Fibroblast of skin of scalp (primary cell): ENCODE data around the gene DDHD1. TPM values are rescaled to one million over a fixed set of nuclear protein-coding genes. Genes with fewer than 3 reads are reported as not detected.
A peak's percentile ranks its signal among the peaks of the same experiment; 100 is the strongest.
"Not testable (repeated sequence)": the region's sequence is repeated elsewhere in the genome, so short reads cannot be mapped to it uniquely, and the experiment has no call there.

Experiments used
- DNase-seq: peaks from one replicate; pipeline ENCODE4 v3.0.0-alpha.2; 2013
- polyA plus RNA-seq, 2 experiments: library from polyadenylated mRNA; unstranded; fragments of 120-200 nt; gene quantifications; one replicate each; pipeline ENCODE4 v1.2.1, GENCODE V29; 2013; ENCODE audit not compliant: insufficient read length in 2 of 2

Gene DDHD1
- 8.8 TPM for polyA plus RNA-seq (2013, experiment 1 of 2; ENCODE audit: insufficient read length)
- polyA plus RNA-seq (2013, experiment 2 of 2; ENCODE audit: insufficient read length): 10.1 TPM

DNA sequence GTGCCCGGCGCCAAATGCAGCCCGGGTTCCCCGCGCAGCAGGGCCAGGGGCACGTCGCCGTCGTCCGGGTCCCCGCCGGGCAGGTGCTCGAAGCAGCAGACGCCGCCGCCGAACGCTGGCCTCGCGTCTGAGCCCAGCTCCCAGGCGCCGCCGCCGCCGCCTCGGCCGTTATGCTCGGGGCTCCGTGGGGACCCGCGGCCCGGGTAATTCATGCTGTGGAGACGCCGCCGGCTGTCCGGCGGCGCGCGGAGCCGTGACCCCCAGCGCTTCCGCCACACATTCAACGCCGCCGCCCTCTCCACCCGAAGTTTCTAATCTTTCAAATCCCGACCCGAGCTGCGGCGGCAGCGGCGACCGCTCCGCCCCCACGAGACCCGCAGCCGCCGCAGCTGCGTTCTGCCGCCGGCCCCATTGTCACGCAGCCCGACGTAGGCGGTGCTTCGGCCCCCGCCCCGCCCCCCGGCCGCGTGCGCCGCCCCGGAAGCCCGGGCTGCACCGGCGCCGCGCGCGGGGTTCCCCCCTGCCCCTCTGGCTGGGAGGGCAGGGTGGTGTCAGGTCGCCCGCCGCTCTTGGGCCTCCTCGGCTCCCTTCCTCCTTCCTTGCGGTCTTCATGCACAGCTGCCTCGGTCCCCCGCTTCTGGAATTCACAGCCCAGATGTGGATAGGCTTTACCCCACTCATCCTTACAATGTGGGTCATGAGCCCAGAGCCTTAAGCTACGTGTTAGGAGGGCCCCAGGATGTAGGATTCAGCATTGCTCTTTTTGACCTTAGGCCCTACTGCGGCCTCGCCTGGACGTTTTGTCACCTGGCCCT lies at the start of gene DDHD1:
DDHD1 (minus strand) TSS at position 437 of the 815 bp plus-strand sequence; CDS start at position 212, 225 bp downstream.
- peak; percentile 80 for DNase-seq

DNA sequence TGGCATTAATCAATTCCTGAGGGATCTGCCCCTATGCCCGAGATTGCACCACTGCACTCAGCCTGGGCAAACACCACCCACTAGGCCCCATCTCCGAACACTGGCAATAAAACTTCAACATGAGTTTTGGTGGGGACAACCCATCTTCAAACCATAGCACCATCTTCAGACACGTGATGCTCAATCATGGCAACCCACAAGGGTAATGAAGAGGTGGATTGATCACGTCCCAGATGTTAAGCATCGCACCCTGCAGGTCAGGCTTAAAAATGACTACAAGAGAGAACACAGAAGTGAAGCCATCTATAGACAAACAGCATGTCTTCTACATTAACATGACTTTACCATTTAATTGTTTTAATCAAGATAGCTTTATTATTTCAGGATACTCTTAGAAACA lies 42.8 kb upstream of the DDHD1 start:
- DNase-seq: no peak

DNA sequence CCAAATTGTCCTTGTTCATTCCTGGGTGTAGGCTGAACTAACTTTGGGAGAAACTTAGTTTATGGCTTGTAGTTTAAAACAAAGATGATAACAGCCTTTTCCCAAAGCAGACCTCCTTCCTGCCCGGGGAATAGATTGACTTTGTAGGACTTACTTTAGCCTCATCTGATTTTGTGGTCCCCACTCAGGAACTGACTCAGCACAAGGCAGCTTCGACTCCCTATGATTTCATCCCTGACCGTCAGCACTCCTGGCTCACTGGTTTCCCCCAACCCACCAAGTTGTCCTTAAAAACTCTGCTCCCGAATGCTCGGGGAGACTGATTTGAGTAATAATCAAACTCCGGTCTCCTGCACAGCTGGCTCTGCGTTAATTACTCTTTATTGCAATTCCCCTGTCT lies 40.1 kb upstream of the DDHD1 start:
- peak; percentile 18 for DNase-seq

DNA sequence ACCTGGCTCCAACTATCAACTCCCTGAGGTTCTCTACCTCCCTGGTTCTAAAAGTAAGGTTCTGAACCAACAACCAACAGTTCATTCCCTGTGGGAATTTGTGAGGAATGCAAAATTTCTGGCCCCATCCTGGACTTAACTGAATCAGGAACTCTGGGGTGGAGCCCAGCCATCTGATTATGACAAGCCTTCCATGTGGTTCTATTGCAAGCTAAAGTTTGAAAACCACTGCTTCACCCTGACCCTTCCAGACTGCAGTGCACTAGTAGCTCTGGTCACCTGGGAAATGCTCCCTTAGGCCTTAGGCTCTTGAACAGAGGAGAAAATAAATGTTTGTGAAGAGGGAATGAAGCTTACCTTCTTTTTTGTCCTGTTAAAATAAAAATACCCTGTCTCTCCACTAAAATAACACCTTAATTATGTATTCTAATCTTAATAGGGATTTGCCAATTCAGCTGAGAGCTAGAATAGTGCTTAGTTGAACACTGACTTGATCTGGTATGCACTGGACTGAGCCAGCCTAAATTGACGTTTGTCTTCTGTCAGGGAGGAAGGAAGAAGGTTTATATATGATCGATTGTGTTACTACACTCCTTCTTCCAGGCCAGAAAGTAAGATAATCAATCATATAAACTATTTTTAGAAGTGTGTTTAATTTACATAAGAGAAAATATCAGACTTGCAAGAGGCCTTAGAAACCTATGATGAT lies 39.1 kb upstream of the DDHD1 start:
- DNase-seq: peak; percentile 17

DNA sequence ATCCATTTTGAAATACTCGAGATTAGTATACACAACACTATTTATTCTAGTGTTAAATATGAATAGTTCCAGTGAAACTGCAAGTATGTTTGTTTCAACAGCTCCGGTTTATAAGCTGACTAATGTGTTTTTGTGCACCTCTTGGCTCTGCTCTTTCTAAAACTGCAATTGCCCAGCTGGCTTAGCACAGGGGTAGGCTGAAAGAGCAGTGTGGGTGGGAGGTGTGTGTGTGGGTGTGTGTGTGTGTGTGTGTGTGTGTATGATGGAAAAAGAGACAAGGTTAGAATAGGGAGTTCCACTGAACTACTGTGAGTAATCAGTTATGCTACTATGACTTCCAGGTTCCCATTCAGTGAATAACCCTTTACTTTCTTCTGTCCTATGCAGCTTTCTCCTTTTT lies 37.8 kb upstream of the DDHD1 start:
- DNase-seq: no peak

DNA sequence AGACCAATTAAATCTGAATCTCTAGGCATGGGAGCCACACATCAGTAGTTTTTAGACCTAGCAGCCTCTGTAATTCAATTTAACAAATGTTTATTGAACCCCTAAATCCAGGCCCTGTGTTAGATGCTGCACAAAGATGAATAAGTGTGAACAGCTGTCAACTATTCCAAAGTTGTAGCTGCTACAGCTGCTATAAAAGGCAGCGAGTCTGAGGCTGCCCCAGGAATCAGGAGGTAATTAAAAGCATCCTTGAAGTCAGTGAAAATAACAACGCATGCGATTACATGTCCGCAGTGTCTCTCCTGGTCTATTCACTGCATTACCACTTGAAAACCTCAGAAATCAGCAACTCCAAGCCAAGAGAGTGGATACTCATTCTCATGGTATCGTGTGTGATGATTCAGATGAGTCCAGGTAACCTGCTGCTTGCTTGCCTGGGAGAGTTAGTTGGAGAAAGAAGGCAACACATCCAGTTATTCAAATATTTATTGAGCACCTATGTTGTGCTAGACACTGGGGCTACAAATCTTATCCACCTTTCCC lies 34.9 kb upstream of the DDHD1 start:
- no peak for DNase-seq

DNA sequence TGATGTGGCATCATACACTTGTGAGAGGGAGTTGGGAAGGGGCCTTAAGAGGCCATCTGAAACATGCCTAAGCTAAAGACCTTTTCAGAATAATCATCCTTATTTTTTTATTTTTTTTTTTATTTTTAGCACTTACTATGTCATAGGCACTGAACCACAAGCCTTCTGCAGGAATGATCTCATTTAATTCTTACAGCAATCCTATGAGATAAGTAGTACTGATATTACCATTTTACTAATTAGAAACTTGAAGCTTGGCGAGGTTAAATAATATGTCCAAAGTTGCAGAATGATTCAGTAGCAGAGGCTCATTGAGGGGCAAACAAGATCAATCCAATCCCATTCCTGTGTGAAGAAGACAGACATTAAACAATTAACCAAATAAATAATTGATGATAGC lies 33.4 kb upstream of the DDHD1 start:
- no peak for DNase-seq

DNA sequence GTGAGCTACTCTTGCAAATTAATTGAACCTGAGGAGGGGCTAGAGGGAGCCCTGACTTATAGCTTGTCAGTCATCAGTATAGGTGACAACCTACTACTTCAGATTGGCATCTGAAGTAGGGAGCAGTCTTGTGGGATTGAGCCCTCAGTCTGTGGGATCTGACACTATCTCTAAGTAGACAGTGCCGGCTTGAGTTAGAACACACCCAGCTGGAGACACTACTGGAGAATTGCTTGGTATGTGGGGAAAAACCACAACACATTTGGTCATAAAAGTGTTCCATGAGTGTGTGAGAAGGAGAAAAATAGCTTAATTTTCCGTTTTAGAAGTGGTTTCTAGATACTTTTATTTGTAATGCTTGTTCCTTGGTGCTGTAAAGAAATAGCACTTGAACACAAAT lies 30.5 kb upstream of the DDHD1 start:
- DNase-seq: peak; percentile 57

DNA sequence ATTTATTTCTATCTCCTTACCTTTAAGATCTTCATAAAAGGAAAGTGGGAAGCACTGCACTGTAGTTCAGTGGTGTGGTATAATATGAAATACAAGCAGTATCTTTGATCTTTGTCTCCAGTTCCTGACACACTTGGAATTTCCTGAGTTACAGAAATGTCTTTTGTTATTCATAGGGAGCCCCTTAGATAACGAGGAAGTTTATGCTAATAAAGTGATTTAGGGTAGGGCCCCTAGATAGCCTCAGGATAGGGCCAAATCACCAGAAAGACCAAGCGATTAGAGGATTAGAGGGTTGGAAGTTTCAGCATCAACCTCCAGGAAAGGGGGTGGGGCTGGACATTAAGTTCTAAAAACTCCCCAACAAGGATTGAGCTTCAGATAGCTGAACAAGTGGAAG lies 29.9 kb upstream of the DDHD1 start:
- no peak for DNase-seq

DNA sequence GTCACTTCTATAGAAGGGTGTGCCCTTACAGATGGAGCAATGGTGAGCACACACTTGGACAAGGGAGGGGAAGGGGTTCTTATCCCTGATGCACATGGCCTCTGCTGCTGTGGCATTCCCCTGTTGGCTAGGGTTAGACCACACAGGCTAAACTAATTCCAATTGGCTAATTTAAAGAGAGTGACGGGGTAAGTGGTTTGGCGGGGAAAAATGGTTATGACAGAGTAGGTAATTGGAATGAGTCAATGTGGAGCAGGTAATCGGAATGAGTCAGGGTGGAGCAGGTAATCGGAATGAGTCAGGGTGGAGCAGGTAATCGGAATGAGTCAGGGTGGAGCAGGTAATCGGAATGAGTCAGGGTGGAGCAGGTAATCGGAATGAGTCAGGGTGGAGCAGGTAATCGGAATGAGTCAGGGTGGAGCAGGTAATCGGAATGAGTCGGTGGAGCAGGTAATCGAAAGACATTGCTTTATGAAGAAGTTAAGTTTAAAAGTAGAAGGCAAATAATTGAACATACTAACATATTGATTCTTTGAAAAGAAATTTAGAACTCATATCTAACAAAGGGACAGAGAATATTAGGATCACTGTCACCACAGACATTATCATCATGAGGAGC lies 28.4 kb upstream of the DDHD1 start:
- not testable (repeated sequence) for DNase-seq

DNA sequence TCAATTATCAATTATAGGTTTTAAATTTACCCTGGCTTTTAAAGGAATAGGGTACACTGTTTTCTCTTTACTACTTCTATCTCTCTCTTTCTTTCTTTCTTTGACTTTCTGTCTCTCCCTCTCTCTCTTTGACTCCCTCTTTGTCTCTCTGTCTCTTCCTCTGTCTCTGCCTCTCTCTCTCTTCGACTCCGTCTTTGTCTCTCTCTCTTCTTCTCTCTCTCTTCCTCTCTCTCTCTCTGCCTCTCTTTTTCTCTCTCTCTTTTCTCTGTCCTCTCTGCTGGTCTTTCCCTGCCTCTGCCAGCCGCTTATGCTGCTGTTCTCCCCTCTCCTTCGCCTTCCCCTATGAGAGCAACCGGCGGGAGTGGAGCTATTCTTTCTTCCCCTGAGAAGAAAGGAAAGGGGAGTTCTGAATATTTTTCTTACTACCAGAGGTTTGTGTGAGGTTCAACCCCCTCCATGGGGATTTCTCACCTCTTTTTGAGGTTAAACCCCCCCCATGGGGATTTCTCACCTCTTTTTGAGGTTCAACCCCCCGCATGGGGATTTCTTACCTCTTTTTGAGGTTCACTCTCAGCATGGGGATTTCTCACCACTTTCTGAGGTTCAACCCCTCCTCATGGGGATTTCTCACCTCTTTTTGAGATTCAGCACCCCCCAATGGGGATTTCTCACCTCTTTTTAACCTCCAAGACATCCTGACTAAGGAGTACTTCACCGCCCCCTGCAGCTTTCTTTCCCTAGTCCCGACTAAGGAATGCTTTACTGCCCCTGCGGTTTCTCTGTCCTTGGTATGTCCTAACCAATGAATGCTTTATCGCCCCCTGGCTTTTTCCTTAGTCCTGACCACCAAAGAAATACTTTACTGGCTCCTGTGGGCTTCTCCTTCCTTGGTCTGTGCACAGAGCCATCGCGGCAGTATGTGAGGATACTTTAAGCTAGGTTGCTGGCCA lies 27.4 kb upstream of the DDHD1 start:
- peak; percentile 64 for DNase-seq

DNA sequence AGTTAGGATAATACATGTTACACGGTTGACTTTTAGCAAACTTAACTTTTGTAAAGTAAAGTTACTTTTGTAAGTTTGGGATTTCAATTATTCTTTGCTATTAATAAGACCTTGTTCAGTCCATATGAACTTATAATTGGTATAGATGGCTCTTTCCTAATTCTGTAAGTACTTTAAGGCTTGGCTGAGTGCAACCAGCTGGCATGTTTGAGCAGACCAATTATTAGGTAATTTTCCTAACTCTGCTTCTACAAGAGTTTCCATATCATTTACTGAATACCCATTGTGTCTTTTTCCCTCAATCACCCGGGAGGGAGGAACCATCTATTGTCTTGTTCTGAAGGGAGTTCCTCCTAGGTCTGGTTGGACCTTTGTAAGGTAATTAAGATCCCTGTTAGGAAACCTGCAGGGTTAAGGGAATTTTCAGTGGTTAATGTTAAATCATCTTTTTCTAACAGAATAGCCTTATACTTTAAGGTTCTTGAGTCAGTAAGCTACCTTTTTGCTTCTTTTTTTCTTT lies 26.4 kb upstream of the DDHD1 start:
- DNase-seq: not testable (repeated sequence)

DNA sequence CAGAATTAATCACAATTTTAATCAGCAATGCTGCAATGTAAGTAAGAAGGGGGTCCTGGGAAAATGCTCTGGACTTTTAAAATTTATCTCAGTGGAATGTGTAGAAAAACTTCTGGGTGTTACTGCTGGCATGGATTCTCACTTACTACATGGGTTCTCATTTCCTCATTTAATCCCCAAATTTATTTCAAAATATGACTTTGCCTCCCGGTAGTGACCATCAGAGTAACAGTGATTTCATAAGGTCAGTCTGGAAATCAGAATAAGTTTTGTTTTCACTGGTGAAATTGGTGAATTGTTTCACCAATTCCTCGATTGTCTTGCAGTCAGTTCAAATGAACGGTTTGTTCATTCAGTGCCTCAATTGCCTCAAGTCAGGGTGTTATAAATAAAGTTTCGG lies 22.3 kb upstream of the DDHD1 start:
- DNase-seq: no peak

DNA sequence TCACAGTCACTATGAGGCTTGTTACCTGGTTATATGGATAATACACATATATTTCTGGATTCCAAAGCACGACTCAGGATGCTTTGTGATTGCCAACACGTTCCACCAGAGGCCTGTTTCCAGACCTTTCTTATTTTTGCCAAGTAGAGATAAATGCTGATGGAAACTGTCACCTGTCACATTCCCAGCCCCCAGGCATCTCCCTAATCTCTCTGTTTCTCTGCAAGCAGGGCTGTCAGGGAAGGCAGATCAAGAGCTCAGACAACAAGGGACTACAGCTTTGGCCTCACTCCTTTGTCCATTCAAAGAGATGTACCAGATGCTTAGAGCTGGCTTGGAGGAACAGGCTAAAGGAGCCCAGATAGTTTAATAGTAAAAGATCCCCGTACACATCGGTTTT lies 21.8 kb upstream of the DDHD1 start:
- no peak for DNase-seq

DNA sequence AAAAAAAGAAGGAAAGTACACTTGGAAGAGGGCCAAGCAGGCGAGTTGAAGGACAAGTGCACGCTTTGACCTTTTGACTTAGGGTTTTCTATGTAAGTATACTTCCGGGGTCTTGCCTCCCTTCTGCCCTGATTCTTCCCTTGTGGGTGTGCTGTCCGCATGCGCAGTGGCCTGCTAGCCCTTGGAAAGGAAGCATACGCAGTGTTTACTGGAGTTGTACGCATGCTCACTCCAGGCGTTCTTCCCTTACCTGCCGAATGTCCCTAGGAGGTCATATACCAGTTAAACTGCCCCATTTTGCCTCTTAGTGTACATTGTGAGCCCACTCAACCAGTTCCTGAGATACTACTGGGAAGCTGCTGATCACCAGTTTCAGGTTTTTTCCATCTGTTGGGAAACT lies 15.7 kb upstream of the DDHD1 start:
- DNase-seq: no peak

DNA sequence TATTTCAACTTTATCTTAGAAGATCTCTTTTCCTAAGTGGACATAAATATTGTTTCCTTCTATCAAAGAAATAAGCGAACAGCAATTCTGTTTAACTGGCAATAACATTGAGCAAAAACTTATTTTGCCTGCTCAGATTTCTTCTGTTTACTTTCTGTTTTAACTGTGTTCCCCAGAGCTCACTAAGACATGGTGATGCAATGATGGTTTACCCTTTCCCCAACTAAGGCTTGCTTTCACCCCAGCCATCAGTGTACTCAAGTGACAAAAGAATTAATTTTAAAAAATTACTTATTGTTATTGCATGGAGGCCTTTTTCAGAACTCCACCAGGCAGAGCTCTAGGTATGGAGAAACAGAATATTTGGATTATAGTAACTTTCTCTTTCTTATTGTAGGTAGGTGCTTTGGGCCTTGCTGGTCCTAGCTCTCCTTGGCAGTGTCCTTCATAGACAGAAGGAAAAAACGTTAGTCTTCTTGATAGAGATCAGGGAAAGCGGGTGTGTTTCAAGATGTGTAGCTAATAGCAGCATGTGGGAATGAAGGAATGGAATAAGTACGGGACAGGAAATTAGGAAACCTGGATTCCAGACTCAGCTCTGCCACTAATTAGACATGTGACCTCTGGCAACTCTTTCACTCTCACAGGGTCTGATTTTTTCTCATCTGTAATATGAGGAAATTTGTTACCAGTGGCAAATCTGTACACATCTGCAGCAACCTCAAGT lies 14.6 kb upstream of the DDHD1 start:
- DNase-seq: peak; percentile 23

DNA sequence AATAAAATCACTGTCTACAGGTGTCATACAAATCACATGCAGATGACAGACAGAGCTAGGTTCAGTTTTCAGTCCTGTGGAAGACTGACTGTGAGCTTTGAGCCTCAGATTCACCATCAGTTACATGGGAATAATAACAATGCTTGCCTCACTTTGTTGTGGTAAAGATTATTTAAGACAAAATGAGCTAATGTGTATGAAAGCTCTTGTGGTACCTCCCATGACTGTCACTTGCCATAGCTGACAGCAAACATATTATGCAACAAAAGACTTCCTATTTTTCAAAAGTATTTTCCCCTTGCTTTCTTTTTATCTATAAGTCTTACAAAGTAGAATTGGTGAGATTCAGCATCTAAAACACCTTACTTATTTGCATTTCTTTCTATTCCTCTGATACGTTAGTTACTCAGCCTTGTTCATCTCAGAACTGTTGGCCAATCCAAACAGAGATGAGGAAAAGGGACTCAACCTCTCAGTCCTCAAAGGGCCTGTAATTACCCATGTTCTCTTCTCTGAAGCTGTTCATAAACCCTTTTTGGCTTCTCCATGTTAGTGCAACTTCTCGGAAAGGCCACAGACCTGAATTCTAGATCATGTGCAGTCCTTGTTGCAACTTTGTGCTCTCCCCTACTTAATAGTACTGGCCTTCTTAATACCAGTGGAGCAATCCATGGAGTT lies 8.8 kb upstream of the DDHD1 start:
- no peak for DNase-seq

DNA sequence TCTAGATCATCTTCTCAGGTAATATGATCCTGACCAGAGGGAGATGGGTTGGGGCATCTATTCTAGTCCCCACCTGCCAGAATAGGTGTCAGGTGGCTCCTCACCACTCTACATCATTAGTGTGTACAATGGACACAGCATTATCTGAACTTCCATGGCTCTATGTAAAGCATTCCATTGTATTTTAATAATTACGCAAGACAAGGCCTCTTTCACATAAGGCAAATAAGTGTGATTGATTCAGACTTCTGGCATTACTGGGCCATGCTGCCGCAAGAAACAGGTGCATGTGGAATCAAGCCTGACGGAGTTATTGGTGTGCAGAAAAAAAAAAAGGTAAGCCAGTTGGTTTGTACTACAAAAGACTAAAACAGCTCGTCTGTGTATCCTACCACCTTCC lies 3.1 kb upstream of the DDHD1 start:
- no peak for DNase-seq

DNA sequence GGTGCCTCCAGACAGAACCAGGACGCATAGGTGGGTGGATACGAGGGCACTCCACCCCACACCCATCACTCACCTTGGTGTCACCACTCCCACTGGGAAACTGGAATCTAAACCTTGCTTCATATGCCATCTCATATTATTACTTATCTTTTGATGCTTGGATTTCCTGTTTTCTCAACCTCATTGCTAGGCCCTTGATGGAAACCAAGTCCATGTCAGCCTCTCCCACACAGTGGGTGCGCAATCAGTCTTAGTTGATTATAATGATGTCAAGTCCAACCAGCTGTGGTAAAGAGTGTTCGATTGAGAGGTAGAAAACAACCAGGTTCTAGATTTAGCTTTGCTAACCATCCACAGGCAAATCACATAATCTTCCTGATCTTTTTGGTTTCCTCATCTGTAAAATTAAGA lies 584 bp upstream of the DDHD1 start:
- no peak for DNase-seq

DNA sequence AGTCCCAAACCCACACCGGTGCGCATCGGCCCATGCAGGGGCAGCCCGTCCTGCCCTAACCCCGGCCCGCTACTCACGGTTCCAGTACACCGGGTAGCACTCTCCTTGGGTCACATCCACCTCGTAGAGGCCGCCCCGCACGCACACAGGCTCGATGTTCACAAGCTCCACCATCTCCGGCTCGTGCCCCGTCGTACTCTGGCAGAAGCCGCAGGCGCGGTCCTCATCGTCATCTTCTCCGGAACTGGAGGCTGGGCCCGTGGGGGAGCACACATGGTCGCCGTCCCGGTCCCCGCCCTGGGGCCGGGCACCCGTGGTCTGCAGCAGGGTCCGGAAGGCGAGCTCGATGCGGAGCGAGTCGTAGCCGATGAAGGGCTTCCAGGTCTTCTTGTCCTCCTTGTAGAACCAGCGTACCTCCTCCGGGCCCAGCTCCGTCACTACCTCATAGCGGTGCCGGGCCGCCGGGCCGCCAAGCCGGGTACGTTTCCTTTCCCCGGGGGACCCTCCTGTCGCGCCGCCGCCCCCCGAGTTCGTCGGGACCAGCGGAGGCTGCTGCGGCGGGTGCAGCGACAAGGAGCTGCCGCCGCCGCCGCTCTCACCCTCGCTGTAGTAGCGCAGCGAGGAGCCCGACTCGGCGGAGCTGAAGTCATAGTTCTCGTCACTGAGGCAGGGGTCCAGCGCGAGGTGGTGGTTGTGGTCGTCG lies 788 bp downstream of the DDHD1 start:
- peak; percentile 46 for DNase-seq
